GM19397 (cell line): ENCODE measurements around the gene PRRT1.
A peak's percentile ranks its signal among the peaks of the same experiment; 100 is the strongest.
"Not testable (repeated sequence)": the region's sequence is repeated elsewhere in the genome, so short reads cannot be mapped to it uniquely, and the experiment has no call there.

Source experiments
- ATAC-seq: cut with Tn5 transposase; IDR thresholded peaks from one replicate; pipeline ENCODE4 v1.9.1; 2021; ENCODE audit warnings: mild to moderate bottlenecking, moderate library complexity; ENCODE audit not compliant: unreplicated experiment

The PRRT1 gene

DNA sequence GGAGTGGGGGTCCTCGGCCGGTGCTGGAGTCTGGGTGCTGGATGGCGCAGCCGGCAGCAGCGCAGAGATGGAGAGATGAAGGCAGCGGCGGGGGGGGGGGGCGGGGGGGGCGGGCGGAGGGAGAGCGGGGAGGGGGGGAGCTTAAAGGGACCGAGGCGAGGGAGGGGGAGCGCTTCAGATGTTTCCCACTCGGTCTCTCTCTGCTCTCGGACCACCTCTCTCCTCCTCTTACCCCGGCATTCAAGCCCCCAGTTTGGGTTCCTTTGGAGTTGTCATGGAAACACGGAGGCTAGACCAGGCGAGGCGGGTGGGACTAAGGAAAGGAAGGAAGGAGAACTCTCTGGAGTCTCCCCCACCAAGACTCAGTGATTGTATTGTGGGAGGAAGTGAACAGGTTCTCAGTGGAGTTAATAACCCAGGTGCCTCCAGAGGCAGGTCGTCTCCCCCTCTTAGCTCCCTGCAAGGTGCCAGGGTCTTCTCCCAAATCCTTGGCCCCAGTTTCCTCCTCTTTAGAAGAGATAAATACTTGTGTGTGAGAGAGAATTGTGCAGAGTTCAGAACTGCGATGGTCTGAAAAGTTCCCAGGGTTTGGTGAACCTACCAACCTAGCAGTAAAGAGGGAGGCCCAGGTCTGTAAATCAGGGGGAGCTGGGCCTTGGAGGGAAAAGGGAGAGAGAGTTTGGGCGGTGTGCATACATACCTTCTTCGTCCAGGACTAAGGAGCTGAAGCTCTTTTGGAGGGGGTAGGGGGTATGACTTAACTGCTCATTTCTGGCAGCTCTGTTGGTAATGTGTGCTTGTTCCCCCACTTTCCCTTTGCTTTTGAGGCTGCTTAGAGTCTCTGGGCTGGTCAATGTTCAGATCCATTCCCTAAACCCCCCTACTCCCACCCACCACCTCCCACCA lies at the start of gene PRRT1:
Gene PRRT1 (minus strand): TSS at position 77 of the 906 bp plus-strand sequence. CDS start 112 bp downstream, outside the sequence.
- ATAC-seq: no peak

DNA sequence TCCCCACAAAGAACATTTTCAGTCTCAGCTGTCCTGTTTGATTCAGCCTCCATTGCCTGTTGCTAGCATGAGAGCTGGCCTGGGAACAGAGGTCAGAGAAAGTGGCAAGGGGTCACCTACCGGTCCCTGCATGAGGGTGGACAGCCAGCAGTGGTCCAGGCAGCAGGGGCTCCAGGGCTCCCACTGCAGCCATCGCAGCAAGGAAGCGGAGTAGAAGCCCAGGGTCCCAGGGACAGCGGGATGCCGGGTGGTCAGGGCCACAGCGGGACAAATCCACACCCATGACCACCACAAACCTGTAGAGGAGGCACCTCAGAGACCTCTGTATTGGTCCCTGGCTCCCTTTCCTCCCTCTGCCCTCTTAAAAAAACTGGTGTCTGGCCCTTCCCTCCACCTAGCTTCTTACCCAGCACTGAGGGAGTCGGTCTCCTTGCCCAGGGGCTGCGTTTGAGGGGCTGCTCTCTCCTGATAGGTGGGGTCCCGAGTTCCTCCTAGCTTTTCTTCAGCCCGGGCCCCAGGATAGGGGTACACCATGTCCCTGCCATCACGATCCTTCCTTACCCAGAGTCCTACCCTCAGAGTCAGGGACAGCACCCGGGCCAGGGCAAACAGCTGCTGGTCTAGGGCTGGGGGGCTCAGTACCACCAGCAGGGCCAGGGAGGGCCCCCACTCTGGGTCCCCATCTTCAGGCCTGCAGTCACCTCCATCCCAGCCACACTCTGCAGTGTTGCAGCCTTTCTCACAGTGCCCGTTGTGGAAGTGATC lies 49.2 kb upstream of the PRRT1 start:
- no peak for ATAC-seq

DNA sequence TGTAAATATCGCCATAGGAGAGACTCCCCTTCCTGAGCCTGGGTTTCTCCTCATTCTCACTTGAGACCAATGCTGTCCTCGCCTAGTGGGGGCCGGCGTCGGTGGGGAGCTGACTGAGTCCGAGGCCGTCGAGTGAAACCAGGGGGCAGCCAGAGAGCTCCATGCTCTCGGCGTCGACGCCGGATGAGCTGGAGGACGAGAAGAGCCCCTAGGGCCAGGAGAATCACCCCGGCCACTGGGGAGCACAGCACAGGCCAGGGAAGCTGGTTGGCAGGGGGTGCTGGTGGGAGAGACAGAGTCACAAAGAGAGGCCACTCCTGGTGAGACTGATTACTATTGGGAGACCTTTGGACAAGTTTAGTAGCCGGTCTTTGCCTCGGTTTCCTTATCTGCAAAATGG lies 47.1 kb upstream of the PRRT1 start:
- ATAC-seq: no peak

DNA sequence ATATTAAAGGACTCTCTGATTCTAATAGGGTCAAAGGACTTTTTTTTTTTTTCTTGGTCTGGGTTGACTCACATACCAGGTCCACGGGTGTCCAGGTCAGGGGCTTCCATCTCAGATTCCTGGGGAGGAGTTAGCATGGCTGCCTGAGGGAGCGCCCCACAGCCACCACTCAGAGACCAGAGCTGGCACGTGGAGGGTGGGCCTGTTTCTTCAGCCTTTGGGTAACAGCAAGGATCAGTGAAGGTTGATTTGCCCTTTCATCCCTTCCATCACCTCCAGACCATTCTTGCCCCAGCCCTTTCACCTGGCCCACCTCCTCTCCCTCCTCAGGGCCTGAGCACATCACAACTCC lies 46.6 kb upstream of the PRRT1 start:
- no peak for ATAC-seq

DNA sequence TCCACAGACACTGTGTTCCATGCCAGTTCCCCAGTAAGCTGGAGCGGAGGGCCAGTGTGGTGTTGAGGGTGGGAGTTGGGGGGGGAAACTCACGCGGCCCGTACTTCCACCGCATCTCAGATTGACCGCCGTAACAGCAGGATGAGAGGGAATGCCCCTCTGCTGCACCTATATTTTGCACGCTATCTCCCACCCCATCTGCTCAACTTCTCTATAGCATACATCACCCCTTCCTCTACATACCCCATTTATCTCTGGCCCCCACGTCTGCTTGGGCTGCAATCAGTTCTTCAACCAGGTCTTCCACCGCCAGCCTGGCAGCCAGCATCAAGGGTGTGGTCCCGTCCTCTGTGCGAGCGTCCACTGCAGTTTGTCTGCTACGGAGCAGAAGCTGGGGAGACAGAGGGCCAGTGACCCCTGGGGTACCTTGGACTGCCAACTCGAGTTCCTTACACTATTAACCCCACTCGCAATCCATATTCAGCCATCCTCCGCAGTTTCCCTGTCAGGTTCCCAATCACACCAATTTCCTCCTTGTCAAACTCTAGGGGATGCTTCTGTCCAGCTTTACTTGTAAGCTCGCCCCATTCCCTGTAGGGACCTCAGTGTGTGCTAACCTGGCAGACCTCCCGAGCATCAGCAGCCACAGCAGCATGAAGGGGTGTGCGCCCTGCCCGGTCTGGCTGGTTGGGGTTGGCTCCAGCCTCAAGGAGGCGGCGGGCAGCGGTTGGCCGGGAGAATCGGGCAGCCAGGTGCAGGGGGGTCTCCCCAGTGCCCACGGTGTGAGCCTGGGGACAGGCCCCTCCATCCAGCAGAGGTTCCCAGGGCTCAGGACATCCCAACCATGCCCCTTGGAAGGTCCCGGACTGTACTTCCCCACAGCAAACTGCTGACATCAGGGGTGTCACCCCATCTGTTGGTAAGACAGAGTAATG lies 45.2 kb upstream of the PRRT1 start:
- ATAC-seq: no peak

DNA sequence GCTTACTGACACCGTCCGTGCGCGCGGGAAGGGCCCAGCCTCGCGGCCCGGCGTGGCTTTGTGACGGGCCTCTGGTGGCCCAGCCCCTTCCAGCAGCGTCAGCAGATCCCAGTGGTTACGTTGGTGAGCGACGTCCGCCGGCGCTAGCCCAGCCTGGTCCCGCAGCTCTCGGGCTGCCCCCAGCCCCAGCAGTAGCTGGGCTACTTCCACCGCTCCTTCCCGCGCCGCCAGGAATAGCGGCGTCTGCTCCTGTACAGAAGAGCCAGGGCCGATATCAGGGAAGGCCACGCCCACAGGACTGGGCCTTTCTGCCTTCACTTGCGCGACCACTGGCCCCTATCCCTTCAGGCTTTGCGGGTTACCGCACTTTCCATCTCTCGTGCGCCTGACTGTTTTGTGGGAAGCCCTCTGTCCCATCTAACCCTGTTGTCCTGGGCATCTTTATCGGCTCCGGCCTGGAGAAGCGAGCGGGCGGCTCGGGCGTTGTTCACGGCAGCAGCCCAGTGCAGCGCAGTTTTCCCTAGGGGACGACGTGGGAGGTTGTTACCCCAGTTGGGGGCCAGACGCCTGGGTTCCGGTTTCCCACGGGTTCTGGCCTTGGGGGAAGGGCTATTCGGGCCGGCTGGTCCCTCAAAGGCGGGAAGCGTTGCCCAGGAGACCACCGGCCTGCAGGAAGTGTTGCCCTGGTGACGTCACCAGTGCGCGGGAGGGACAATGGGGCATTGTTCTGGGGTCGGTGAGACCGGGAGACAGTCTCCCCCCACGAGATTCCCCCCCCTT lies 44.4 kb upstream of the PRRT1 start:
- peak; percentile 79 for ATAC-seq

DNA sequence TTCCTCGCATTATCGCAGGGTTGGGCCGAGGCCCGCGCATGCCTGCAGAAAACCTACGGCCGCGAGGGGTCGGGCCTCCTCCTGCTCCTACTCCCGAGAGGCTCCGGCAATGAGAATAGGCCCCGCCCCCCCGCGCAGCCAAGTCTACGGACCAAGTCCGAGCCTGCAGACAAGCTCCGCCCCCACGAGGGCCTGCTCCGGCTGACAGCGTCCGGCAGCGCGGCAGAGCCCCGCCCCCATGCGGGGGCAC lies 43.8 kb upstream of the PRRT1 start:
- ATAC-seq: peak; percentile 65

DNA sequence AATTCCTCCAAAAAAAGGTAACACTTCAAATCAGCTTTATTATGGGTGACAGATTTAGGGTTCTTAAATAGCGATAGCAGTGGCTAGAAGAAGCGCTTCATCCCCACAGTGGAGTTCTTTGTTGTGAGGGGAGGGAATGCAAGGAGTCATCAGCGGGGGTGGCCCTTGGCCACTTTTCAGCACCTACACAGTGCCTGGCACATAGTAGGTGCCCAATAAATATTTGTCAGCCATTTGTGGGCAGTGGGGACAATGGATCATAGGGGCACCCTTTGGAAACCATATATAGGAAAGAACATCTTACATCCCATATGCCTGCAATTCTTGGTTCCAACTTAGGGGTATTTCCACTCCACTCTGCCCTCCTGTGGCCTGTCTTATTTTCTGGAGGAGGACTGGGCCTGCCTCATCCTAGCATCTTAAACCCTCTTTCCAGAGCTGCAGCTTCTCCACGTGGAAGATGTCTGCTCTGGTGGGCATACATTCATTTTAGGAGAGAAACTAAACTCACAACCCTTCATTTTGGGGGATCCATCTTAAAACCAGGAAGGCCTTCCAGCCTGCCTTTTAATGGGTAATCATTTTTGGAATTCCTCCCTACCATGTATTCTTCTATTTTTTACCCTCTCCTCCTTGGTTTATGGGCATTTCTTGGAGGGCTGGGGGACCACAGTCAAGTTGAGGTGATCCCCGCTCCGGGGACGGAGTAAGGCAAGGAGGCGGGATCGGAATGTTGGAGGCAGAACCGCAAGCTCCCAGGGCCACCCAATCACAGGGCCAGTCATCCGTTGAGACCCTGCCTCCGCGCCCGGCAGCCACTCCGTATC lies 43.3 kb upstream of the PRRT1 start:
- no peak for ATAC-seq

DNA sequence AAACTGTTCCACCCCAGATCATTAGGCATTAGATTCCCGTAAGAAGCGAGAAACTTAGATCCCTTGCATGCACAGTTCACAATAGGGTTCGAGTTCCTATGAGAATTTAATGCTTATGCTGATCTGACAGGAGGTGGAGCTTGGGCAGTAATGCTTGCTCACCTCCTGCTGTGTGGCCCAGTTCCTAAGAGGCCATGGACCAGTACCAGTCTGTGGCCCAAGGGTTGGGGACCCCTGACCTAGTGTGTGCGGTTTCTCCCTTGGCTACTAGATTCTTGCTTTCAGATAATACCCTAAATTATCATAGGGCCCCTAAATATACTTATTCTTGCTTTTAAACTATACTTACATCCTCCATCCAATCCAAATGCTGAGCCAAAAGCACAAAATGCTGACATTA lies 42.6 kb upstream of the PRRT1 start:
- ATAC-seq: no peak

DNA sequence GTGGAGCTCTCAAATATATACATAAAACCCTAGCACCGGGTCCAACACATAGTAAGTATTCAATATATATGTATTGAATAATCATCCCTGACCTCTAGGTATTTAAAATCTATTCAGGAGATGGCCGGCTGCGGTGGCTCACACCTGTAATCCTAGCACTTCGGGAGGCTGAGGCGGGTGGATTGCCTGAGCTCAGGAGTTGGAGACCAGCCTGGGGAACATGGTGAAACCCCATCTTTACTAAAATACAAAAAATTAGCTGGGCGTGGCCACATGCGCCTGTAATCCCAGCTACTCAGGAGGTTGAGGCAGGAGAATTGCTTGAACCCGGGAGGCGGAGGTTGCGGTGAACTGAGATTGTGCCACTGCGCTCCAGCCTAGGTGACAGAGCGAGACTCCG lies 41.4 kb upstream of the PRRT1 start:
- not testable (repeated sequence) for ATAC-seq

DNA sequence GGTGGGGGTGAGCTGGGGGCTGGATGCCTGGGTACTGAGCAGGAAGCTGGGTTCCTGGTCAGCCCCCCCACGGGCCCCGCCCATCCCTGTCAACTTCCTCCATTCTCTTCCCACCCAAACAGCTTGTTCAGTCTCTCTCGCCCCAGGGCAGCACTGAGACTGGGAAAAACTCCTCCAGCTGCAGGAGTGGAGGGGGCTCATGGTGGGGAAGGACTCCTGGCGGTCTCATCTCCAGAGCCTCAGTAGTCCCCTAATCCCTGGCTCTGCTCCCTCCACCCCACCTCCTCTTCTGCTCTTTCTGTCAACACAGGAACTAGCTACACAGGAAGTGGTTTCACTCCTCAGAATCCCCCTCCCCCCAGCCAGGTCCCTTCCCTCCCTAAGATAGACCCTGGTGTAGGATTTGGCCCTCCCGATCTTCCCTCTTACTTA lies 40.9 kb upstream of the PRRT1 start, which contains the start of gene GPSM3:
Gene GPSM3 (minus strand): TSS at position 36 of the 432 bp plus-strand sequence. CDS start 130 bp downstream, outside the sequence.
- ATAC-seq: no peak

DNA sequence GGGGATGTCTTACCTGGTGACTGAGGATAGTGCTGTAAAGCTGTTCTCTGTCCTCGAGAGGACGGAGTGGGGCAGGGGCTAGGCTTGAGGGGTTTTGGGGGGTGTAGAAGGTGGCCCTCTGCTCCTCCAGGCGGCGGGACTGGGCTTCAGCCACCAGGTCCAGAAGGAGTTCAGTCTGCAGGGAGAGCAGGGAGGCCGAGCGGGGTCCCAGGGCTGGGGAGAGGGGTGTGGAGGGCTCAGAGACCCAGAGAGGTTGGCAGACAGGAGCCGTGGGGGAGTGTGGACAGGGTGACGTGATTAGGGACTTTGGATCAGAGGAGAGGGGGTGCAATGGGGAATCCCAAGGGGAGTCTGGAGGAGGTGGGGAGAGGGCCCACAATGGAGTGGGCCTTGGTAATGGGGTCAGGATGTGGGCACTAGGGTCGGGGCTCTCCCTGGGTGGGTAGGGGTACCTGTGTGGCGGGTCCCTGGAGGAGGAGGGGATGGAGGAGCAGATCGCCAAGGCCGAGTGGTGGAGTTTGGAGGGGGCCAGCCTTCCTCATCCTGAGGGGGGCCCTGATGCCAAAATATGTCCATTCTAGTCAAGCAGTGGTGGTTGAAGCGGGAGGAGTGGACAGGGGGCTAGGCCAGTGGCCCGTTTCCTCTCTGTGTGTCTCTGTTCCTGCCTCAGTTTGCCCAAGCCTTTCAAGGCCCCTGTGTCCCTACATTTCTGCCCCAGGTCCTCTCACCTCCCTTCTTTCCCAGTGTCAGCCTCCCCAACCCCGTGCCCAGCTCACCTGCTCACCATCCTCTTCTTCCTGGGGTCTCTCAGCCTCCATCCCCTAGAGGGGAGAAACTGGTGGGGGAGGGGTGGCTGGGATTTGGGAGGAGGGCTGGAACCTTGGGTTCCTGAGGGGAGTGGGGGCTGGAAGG lies 40.2 kb upstream of the PRRT1 start:
- ATAC-seq: no peak

DNA sequence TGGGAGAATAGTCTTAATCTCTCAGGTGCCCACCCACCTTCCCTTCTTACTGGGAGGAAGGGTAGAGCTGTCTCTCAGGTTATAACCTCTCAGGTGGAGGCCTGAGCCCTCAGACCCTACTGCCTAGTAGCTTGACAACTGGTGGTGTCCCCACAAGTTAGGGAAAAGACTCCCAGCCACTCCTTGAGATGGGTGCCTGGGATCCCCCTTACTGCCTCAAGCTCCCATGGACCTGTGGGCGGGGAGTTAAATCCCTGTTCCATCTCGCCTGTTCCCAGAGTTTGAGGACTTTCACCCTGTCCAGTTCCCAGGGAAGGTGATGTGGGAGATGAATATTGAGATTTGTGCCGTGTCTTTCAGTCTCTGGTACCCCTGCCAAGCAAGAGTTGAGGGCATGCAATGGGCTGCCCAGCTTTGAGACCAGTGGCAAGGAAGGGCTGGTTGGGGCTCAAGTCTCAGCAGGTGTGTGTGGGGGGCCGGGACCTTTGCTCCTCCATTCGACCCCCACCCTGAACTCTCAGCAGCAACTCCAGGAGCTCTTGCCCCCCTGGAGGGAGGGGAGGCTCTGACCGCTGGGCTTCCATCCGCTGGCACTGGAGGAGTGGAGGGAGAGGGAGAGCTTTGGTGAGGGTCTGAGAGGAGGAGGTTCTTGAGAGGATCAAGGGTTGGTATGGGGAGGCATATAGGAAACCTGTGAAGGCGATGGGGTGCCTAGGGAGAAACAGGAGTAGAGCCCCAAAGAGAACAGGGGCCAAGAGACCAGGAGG lies 39.4 kb upstream of the PRRT1 start:
- no peak for ATAC-seq

DNA sequence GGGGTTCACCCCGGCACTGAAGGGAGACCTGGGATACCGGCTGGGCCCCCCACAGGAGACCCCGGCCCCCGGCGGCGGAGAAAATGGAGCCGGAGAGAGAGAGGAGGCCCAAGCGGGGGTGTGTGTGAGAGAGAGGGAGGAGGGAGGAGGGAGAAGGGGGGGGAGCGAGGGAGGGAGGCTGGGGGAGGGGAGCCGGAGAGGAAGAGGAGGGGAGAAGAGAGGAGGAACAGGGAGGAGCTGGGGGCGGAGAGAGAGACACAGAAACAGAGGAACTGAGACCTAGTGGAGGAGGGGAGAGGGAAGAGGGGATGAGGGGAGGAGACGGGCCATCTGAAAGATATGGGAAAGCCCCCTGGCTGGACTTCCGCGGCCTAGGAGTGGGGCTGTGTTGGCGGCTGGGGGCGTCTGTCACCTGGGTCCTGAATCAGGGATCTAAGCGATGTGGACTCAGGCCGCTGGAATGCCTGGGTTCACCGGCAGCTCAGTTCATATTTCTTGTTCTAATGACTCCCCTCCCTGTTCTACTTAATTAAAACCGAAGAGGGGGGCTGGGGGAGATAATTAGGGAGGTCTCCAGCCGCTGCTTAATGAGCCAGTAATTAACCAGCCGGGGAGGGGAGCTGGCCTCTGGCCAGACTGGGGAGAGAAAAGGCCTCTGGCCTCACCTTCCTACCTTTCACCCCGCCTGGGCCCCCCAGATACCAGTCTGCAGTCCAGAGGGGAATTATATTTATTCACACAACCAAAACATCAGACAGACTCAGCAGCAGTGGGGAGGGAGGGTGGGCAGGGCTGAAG lies 38.5 kb upstream of the PRRT1 start, which contains the start of gene PBX2:
Gene PBX2 (minus strand): TSS at position 149 of the 798 bp plus-strand sequence. CDS start 287 bp downstream, outside the sequence.
- peak; percentile 55 for ATAC-seq

DNA sequence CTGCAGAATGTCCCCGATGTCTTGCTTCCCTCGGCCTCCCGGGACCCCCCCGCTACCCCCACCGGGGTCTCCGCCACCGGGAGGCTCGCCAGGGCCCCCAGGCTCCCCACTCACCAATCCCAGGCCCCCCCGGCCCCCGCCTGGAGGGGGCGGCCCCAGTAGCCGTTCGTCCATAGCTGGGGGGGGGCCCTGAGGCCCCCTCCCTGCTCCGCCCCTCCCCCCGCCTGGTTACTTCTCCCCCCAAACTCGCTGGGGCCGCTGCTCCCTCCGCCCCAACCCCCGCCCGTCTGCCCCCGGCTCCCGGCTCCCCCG lies 38.0 kb upstream of the PRRT1 start:
- no peak for ATAC-seq

DNA sequence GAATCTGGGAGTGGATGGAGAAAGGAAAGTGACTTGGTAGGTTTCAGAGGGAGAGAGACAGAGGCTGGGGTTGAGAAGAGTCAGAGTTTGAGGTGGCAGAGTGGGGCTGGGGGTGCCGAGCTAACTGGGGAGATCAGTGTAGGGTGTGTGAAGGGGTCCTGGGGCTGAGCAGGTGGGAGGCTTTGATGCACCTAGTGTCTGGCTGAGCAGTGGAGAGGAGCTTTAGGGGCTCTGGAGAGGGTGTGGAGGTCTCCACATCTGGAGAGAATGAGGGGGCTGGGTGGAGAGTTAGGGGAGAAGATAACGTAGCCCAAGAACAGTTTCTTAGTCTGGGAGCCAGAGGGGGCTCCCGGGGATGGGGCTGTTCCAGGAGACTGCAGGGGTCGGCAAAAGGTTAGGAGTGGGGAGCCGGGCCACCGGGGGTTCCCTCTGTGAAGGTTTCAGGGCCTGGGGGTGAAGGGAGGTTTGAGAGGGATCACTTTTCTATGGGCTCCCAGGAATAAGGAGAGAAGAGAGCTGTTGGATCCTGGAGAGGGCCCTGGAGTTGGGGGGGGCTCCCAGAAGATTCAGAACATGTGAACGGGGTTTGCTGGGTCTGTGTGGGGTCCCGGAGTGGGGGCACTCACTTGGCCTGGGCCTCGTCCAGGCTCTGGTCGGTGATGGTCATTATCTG lies 37.5 kb upstream of the PRRT1 start:
- no peak for ATAC-seq
